Keratinocyte (primary cell): Measurements from ENCODE around the gene CSNK2A1. TPM values are rescaled to one million over a fixed set of nuclear protein-coding genes. Genes with fewer than 3 reads are reported as not detected.

Source experiments
- DNase-seq: peaks from one replicate; pipeline ENCODE4 v3.0.0-alpha.2; 2011; ENCODE audit warnings: low read depth, missing footprints, low spot score
- FAIRE-seq: peaks from 2 replicates; lab custom pipeline; 2011; peaks lifted over from hg19 to GRCh38; lab: Jason Lieb, UNC
- H2AFZ ChIP-seq: 2 replicates; pipeline ENCODE4 v1.6.0; 2012; ENCODE audit warnings: low read length, control low read depth, inconsistent platforms; ENCODE audit not compliant: control insufficient read depth
- H3K27ac ChIP-seq: 2 replicates; pipeline ENCODE4 v1.5.1; 2011; ENCODE audit warnings: low read length; ENCODE audit not compliant: control insufficient read depth, insufficient read depth
- H3K27me3 ChIP-seq: 3 replicates; pipeline ENCODE4 v1.6.0; 2011; ENCODE audit warnings: low read length; ENCODE audit not compliant: control insufficient read depth, insufficient read depth; ENCODE audit errors: extremely low read depth
- H3K36me3 ChIP-seq, 2 experiments: 2 replicates in 1 of 2; 3 replicates in 1 of 2; pipeline ENCODE4 v1.5.1; 2011; ENCODE audit warnings: low read length in 2 of 2, mild to moderate bottlenecking in 1 of 2; ENCODE audit not compliant: control insufficient read depth in 2 of 2, insufficient read depth in 2 of 2; ENCODE audit errors: extremely low read depth in 1 of 2
- H3K4me1 ChIP-seq: 3 replicates; pipeline ENCODE4 v1.5.1; 2011; ENCODE audit warnings: low read length; ENCODE audit not compliant: control insufficient read depth, insufficient read depth; ENCODE audit errors: extremely low read depth
- H3K4me2 ChIP-seq: 3 replicates; pipeline ENCODE4 v1.6.0; 2011; ENCODE audit warnings: low read depth, low read length; ENCODE audit not compliant: control insufficient read depth, insufficient read depth; ENCODE audit errors: extremely low read depth
- H3K4me3 ChIP-seq, 3 experiments: fragments of 200-600 bp in 1 of 3; sonication (generic) in 1 of 3; 2 replicates in 2 of 3; 3 replicates in 1 of 3; pipeline ENCODE4 v1.5.1; 2011 to 2016; ENCODE audit warnings: low read length in 3 of 3, mild to moderate bottlenecking in 3 of 3, control low read depth in 2 of 3, inconsistent platforms in 1 of 3, low read depth in 1 of 3, mixed read lengths in 1 of 3, mixed run types in 1 of 3, moderate library complexity in 1 of 3; ENCODE audit not compliant: control insufficient read depth in 2 of 3, insufficient read depth in 2 of 3; ENCODE audit errors: extremely low read depth in 1 of 3
- H3K79me2 ChIP-seq: 2 replicates; pipeline ENCODE4 v1.6.0; 2012; ENCODE audit warnings: low read length; ENCODE audit not compliant: control insufficient read depth, insufficient read depth
- H3K9ac ChIP-seq: 3 replicates; pipeline ENCODE4 v1.6.0; 2011; ENCODE audit warnings: low read length; ENCODE audit not compliant: control insufficient read depth, insufficient read depth; ENCODE audit errors: extremely low read depth
- H3K9me1 ChIP-seq: 3 replicates; pipeline ENCODE4 v1.6.0; 2011; ENCODE audit warnings: low read length; ENCODE audit not compliant: control insufficient read depth, insufficient read depth; ENCODE audit errors: extremely low read depth
- H3K9me3 ChIP-seq: 2 replicates; pipeline ENCODE4 v1.5.1; 2012; ENCODE audit warnings: low read depth, low read length; ENCODE audit not compliant: control insufficient read depth
- H4K20me1 ChIP-seq: 3 replicates; pipeline ENCODE4 v1.6.0; 2011; ENCODE audit warnings: low read length; ENCODE audit not compliant: control insufficient read depth, insufficient read depth; ENCODE audit errors: extremely low read depth
- CTCF ChIP-seq, 3 experiments: IDR thresholded peaks in 1 of 3; conservative IDR thresholded peaks in 1 of 3; optimal IDR thresholded peaks in 1 of 3; 2 replicates in 2 of 3; 3 replicates in 1 of 3; pipeline versions ENCODE3 to v1.5.1; 2011; ENCODE audit warnings: low read length in 3 of 3, mild to moderate bottlenecking in 3 of 3, moderate library complexity in 2 of 3, control low read depth in 1 of 3, inconsistent platforms in 1 of 3; ENCODE audit not compliant: insufficient read depth in 2 of 3; ENCODE audit errors: extremely low read depth in 1 of 3
- EZH2 ChIP-seq: IDR thresholded peaks from one replicate; pipeline ENCODE4 v1.6.1; 2012; ENCODE audit warnings: inconsistent platforms, mild to moderate bottlenecking, low read length, moderate library complexity
- dilution Hi-C: fragments of 300-500 bp; cut with MboI; formaldehyde crosslinking; loops from one replicate; pipeline ENCODE4 v1.7.0; 2020; ENCODE audit warnings: low sequenced_read_pairs; ENCODE audit not compliant: extremely low pct_ligation_motif_present
- polyA plus RNA-seq, 5 experiments: library from polyadenylated mRNA; depleted of rRNA in 3 of 5; stranded (reverse) in 3 of 5; stranded (forward) in 1 of 5; unstranded in 1 of 5; fragments of >200 nt; gene quantifications; 1 replicate in 1 of 5; 2 replicates in 3 of 5; 3 replicates in 1 of 5; pipeline versions ENCODE4 v1.2.1 to v1.2.3, GENCODE V29; 2011 to 2012; ENCODE audit warnings: missing spikeins in 2 of 5, low read depth in 1 of 5, low replicate concordance in 1 of 5

Gene CSNK2A1
- polyA plus RNA-seq, 1 donor (not counting 4 experiments of a cell fraction or from before 2014, with no cell fraction given) = 122 TPM

DNA sequence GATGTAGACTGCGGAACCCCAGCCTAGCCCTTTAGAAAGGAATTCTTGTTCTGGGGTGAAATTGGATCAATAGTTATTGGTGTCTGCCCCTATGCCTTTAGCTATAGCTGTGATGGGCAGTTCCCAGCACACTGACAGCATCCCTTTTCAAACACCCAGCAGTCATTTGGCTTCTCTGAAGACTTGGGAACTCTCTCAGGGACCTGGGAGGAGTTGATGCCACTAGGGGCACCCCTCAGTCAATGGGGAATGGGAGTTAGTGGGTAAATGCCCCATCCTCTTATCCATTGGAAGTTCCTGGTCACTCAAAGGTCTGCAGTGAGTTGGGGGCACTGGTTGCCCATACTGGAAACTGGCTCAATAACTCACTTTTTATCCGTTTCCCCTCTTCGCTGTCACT is 31.6 kb upstream of the CSNK2A1 start:
- peaks cover 42% of the 10 kb centered on the region for H3K27me3 ChIP-seq
- H3K4me3 ChIP-seq = no peak overlapping the region
- FAIRE-seq = no peak

DNA sequence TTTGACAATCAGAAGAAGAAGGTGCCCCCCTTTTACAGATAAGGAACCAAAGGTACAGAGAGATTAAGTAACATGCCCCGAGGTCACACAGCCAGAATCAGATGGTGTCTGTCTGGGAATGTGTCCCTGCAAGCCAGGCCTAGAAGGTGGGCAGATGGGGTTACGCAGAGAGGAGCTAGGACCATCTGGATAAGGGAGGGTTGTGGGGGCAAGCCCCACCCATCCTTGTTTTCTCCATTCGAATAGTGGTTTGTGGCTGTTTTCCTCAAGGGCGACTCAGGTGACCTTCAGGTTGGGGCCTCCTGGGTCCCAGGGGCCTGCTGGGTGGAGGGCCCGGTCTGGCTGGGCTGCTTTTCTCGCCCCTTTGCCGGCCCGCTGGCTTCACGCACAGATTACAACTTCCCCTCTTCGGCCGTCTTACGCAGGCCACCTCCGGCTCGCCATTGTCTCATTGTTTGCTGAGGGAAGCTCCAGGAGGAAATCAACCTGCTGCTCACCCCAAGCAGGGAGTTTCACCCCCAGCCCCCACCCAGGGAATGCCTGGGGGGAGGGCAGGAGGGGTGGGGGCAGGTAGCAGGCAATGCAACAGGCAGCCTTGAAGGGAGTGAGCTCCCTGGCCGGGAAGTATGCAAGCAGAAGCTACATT is 30.8 kb upstream of the CSNK2A1 start:
- dilution Hi-C loops = no loop called here

More for the DNA sequence above, 31.6 kb upstream of the CSNK2A1 start:
- Histone ChIP-seq H3K9me3 (no peaks in the 10 kb centered on the region), H4K20me1 (no peaks in the 10 kb centered on the region), H3K4me1 (no peaks in the 10 kb centered on the region), H3K4me2 (no peak overlapping the region), H3K9ac (no peak overlapping the region), H3K36me3 (no peaks in the 10 kb centered on the region), H2AFZ (no peak overlapping the region), H3K79me2 (no peaks in the 10 kb centered on the region), H3K27ac (no peak overlapping the region), H3K9me1 (no peaks in the 10 kb centered on the region)
- TF ChIP-seq CTCF (optimal IDR thresholded peaks at IDR 0.05 in 1 of 3, IDR thresholded peaks at IDR 0.05 in 1 of 3, conservative IDR thresholded peaks at IDR 0.05 in 1 of 3; ENCODE audit: extremely low read depth in 1 of 3, insufficient read depth in 2 of 3, low read length in 3 of 3) (no peak), EZH2 (no peak)
- dilution Hi-C loops = no loop called here
- DNase-seq = no peak

More for the DNA sequence above, 30.8 kb upstream of the CSNK2A1 start:
- Histone ChIP-seq H3K4me2 (no peak overlapping the region), H3K4me1 (no peaks in the 10 kb centered on the region), H3K9me3 (no peaks in the 10 kb centered on the region), H2AFZ (no peak overlapping the region), H4K20me1 (no peaks in the 10 kb centered on the region), H3K9ac (no peak overlapping the region), H3K27ac (no peak overlapping the region), H3K9me1 (no peaks in the 10 kb centered on the region), H3K36me3 (no peaks in the 10 kb centered on the region), H3K27me3 (peaks cover 39% of the 10 kb centered on the region), H3K79me2 (no peaks in the 10 kb centered on the region), H3K4me3 (no peak overlapping the region)
- no peak for TF ChIP-seq CTCF (optimal IDR thresholded peaks at IDR 0.05 in 1 of 3, IDR thresholded peaks at IDR 0.05 in 1 of 3, conservative IDR thresholded peaks at IDR 0.05 in 1 of 3; ENCODE audit: extremely low read depth in 1 of 3, insufficient read depth in 2 of 3, low read length in 3 of 3)
- TF ChIP-seq EZH2 = no peak
- FAIRE-seq = no peak
- no peak for DNase-seq
